Hindlimb muscle (tissue), 1 donor: ENCODE measurements around the gene GAREM2. TPM values are rescaled to one million over a fixed set of nuclear protein-coding genes. Genes with fewer than 3 reads are reported as not detected.

ENCODE experiments used
- DNase-seq: peaks from one replicate; pipeline ENCODE4 v3.0.0-alpha.2; 2013
- polyA plus RNA-seq: library from polyadenylated mRNA; unstranded; fragments of 120-200 nt; gene quantifications from one replicate; pipeline ENCODE4 v1.2.1, GENCODE V29; 2013; ENCODE audit not compliant: insufficient read length

Gene GAREM2
- polyA plus RNA-seq, 1 donor, result 5.2 TPM

DNA sequence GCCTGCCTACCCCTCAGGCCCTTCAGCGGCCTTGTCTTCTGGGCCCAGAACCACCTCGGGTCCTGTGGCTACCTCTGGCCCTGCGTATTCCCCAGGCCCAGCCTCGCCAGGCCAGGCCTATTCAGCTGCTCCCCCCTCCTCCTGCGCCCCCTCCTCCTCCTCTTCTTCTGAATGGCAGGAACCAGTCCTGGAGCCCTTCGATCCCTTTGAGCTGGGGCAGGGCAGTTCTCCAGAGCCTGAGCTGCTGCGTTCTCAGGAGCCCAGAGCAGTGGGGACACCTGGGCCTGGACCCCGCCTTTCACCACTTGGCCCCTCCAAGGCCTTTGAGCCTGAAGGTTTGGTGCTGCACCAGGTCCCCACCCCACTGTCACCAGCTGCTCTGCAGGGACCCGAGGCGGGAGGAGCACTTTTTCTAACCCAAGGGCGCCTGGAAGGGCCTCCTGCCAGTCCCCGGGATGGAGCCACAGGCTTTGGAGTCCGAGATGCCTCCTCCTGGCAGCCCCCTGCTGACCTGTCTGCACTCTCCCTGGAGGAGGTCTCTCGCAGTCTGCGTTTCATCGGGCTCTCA lies 14.7 kb downstream of the GAREM2 start:
- no peak for DNase-seq

- no peak for DNase-seq
Measured at GRCh38 chr2:26189123-26189522, 16.2 kb downstream of the GAREM2 start.

GRCh38 chr2:26189751-26190150 lies 16.9 kb downstream of the GAREM2 start:
- DNase-seq, result no peak

DNA sequence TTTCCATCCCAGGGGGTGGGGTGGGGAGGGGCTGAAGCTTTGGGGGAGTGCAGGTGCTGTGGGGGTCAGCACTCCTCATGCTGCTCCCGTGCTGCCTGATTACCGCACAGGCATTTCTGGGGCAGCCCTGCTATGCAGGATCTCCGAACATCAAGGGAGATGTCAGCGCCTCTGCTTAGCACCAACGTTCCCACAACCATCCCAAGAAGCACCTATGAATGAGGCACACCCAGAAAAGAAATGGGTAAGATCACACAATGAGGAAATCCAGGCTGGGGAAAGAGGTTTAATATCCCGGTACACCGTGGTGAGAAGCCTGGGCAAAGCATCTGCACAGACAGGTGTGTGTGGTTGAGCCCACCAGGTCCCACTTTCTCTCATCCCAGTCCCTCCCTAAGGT lies 17.5 kb downstream of the GAREM2 start:
- DNase-seq, result no peak

DNA sequence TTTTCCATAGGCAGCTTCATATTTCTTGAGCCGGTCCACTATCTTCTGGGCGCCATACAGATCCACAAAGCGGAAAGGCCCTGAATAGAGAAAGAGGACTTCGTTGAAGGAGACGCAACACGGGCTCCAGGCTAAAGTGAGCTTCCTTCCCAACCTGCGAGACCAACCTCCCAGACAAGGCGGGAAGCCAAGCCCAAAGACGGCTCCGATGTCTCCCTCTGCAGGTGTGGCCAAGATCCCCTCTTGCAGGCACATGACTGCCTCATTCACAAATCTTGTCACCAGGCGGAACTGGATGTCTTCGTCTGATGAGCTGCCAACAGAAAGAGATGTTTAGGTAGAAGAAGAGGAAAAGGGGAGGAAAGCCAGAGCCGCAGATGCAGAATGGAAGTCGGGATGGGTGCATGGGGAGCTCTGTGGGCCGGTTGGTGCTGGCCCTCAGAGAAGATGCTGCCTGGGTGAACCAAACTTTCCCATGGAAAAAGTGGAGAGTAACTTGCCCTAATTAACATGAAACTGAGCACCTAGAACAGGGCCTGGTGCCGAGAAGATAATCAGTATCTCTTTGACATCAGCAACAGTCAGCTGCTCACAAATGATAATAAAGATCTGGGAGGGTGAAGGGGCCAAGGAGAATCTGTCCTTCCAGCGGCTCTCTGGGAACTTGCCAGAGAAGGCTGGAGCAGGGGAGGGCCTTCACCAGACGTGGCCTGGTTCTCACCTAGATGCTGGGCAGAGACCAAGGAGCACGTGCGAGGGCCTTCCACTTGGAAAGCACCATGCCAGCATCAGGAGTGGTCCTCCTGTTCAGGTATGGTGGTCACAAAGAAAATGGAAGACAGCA lies 18.6 kb downstream of the GAREM2 start:
- DNase-seq, result no peak

DNA sequence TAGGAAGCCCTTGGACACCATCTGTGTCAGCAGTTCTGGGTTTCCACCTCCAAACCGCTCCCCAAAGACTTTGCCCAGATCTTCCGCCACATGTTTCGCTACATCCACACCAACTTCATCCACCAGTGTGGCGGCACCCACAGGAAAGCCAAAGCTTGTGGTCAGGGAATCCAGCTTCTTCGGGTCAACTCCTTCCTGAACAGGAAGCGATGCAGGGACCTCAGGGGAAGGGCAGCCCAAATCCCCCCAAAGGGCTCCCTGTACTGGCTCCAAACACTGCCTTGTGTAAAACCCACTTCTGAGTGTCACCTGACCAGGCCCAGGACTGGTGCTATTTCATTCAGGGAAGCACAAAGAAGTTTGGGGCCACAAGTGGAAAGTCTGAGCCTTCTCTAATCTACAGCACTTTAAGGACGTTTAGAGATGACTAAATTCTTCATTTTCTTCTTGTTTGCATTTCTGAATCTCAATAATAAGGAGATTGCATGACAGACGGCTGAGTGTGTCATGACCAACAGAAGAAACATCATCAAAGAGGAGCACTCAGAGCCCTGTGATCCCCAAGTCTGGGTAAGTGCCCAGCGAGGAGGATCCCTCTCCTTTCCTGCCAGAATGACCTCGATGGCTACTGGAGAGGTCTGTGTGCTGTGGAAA lies 20.8 kb downstream of the GAREM2 start:
- no peak for DNase-seq

DNA sequence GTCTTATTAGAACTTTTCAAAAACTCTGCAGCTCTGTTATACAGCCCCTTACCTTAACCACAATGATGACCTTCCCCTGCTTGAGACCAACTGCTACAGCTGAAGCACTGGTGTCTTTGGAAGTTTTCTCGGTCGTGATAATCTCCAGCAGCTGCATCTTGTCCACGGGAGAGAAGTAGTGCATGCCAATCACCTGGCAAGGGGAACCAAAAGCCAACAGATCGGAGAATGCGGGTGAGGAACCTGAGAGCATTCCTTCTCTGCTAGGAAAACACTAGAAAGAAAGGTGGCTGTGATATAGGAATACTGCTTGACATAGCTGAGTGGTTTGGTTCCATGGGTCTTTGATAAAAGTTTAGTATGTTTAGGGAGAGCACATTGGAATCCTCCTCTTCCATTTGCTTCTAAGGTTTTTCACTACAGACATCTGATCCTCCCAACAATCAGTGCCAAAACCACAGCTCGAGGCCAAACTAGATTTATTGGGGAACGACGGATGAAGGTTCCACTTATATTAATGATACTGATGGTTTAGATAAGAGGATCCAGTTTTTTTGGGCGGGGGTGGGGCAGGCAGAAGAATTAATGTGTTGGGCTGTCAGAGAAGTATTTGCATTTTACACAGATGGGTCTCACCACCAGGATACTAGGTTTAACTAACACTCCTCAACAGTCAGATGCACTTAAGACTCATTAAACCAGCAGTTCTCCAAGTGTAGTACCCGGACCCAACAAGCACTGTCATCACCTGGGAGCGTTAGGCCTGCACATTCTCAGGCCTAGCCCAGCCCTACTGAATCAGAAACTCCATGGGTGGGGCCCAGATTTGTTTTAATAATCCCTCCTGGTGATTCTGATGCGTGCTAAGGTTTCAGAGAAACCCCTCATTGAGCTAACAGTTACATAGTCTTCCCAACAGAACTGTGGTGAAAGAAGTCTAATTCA lies 22.4 kb downstream of the GAREM2 start:
- no peak for DNase-seq

GRCh38 chr2:26196683-26197418 lies 24.0 kb downstream of the GAREM2 start:
- DNase-seq, result no peak

DNA sequence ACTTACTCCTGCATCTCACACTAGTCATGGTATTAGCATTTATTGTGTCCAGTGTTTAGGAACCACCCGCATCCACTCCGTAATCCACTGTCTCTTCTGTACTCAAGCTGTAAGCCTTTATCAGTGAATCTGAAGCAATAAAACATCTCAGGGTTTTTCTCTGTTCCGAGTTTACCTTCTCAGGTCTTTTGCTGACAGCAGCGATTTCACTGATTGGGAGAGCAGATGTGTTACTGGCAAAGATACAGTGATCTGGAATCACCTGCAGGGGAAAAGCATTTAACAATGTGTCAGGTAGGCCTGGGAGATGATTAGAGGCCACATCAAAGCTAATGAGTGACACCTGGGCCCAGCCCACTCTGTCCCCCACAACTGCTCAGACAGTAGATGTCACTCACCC lies 24.6 kb downstream of the GAREM2 start:
- DNase-seq, result no peak

DNA sequence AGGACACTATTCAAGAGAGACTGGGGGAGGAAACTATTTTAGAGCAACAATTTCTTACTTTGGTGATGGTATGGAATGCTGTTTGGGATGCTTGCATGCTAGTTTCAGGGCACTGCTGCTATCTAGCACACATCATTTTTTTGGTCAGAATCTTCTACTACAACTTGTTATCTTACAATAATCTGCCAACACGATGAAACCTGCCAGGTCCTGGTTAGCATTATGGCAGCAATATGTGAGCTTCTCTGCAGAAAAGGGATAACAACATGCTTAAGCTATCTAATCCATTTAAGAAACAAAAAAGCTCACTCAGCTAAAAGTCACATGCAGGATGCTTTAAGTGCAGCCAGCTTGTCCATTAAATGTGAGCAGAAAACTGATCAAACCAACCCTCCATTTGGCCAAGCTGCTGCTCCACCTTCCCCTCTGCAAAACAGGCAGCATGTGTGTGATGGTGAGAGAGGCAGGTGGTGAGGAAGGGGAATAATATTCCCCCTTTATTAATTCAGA lies 30.1 kb downstream of the GAREM2 start:
- DNase-seq, result no peak

DNA sequence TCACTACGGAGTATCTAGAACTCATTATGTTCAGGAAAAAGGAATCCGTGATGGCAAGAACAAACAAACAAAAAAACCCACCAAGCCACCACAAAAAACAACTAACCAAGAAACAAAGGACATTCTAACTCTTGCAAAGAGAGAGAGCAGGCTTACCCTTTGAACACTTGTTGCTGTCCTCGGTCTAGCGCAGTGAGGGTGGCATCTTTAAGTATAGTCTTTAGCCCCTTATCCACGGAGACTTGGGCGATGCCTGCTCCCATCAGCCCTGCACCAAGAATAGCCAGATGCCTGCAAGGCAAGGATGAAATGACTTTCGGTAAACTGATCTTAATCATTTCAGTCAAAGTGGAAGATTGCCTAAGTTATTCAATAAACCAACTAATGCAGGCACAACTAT lies 31.0 kb downstream of the GAREM2 start:
- no peak for DNase-seq

DNA sequence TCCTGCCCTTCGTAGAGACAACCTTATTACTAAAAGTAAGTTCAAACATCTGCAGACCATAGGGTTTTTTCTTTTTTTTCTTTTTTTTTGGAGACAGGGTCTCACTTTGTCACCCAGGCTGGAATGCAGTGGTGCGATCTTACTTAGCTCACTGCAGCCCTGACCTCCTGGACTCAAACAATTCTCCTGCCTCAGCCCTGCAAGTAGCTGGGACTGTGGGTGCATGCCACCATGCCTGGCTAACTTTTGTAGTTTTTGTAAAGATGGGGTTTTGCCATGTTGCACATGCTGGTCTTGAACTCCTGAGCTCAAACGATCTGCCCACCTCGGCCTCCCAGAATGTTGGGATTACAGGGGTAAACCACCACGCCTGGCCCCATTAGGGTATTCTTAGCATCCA lies 39.1 kb downstream of the GAREM2 start:
- no peak for DNase-seq

GRCh38 chr2:26214759-26215158 lies 41.9 kb downstream of the GAREM2 start:
- no peak for DNase-seq

GRCh38 chr2:26215833-26216232 lies 42.9 kb downstream of the GAREM2 start:
- no peak for DNase-seq

DNA sequence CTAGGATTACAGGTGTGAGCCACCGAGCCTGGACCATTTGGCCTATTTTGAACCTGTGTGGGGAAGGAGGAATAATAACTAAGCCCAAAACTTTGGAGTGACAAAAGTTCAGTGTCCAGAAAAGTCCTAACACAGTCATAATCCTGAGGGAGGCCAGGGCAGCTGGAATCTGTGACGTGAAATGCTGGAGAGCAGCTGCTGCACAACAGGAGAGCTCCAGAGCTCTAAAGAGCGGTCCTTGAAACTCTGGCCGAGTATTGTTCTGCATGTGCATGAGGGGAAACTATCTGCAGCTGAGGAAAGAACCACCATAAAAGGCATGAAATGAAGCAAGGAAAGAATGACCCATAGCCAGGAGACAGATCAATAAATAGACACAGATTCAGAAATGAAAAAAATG lies 43.7 kb downstream of the GAREM2 start:
- no peak for DNase-seq

DNA sequence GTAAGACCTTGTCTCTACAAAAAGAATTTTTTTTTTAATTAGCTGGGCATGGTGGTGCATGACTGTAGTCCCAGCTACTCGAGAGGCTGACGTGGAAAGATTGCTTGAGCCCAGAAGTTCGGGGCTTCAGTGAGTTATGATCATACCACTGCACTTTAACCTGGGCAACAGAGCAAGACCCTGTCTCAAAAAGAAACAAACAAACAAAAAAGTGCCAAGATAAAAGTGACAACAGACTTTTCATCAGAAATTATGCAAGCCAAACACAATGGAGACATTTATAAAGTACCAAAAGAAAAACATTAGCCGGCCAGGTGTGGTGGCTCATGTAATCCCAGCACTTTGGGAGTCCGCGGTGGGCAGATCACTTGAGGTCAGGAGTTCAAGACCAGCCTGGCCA lies 44.8 kb downstream of the GAREM2 start:
- DNase-seq, result no peak

GRCh38 chr2:26223018-26223417 lies 50.1 kb downstream of the GAREM2 start:
- no peak for DNase-seq

DNA sequence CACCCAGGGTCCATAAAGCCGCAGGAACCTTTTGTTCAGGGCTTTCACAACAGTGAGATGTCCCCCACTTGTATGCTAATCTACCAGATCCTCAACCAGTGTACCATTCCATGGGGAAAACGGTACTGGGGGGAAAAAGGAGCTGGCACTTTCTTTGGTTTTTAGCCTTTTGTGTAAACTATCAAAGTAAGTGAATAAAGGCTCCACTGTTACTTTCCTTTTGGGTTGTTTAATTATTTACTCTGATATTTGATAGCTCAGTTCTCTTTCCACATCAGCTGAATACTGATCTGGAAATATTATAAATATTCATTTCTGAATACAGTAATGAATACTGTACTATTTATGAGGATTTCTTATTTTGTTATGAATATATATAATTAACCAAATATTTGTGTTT lies 51.2 kb downstream of the GAREM2 start:
- DNase-seq, result no peak

DNA sequence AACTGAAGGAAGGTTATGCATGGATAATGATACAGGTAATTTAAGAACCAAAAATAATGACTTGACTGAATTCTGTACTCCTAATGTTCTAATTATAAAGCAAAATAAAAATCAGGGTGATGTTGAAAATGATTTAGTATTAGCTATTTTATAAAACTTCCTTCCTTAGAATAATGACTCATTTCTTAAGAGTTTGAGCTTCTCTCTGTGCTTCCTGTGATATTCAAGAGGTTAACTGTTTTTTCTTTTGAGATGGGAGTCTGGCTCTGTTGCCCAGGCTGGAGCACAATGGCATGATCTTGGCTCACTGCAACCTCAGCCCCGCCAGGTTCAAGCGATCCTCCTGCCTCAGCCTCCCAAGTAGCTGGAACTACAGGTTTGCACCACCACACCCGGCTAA lies 56.7 kb downstream of the GAREM2 start:
- no peak for DNase-seq

GRCh38 chr2:26230806-26231205 lies 57.9 kb downstream of the GAREM2 start:
- DNase-seq, result no peak

GRCh38 chr2:26235089-26235488 lies 62.2 kb downstream of the GAREM2 start:
- DNase-seq, result no peak

GRCh38 chr2:26237868-26238267 lies 65.0 kb downstream of the GAREM2 start:
- no peak for DNase-seq
